Immature natural killer cell (primary cell): ENCODE measurements around the gene FARP1. TPM values are rescaled to one million over a fixed set of nuclear protein-coding genes. Genes with fewer than 3 reads are reported as not detected.

Experiments
- DNase-seq, 3 donors: peaks; one replicate each; pipeline ENCODE4 v3.0.0; 2022; ENCODE audit warnings: mixed read lengths in 1 of 3
- H3K27ac Mint-ChIP-seq, 6 donors: one replicate each; pipeline ENCODE4 v1.8.0; 2020; ENCODE audit warnings: mixed read lengths in 6 of 6, mild to moderate bottlenecking in 5 of 6, inconsistent platforms in 4 of 6, moderate library complexity in 3 of 6
- H3K27me3 Mint-ChIP-seq, 3 donors: one replicate each; pipeline ENCODE4 v1.8.0; 2020 to 2021; ENCODE audit warnings: low read depth in 3 of 3, mild to moderate bottlenecking in 3 of 3, mixed read lengths in 3 of 3, moderate library complexity in 3 of 3, inconsistent platforms in 1 of 3
- H3K36me3 Mint-ChIP-seq, 3 donors: one replicate each; pipeline ENCODE4 v1.8.0; 2020; ENCODE audit warnings: mixed read lengths in 3 of 3, inconsistent platforms in 2 of 3, mild to moderate bottlenecking in 2 of 3
- H3K4me1 Mint-ChIP-seq, 2 donors: one replicate each; pipeline ENCODE4 v1.8.0; 2020; ENCODE audit warnings: inconsistent platforms in 2 of 2, mild to moderate bottlenecking in 2 of 2, mixed read lengths in 2 of 2, moderate library complexity in 1 of 2
- H3K4me3 Mint-ChIP-seq, 5 donors: one replicate each; pipeline ENCODE4 v1.8.0; 2020; ENCODE audit warnings: mild to moderate bottlenecking in 5 of 5, mixed read lengths in 5 of 5, inconsistent platforms in 3 of 5, moderate library complexity in 3 of 5
- H3K9me3 Mint-ChIP-seq, 6 donors: one replicate each; pipeline ENCODE4 v1.8.0; 2020; ENCODE audit warnings: mild to moderate bottlenecking in 6 of 6, mixed read lengths in 6 of 6, inconsistent platforms in 4 of 6, moderate library complexity in 3 of 6
- polyA plus RNA-seq, 3 donors: library from polyadenylated mRNA; unstranded; fragments of 300-500 nt; fragmentation: Illumina TruSeq; gene quantifications; one replicate each; pipeline ENCODE4 v1.2.3, GENCODE V29; 2021

FARP1 gene
- polyA plus RNA-seq, 3 donors from 2014 or later, result 0.09 to 0.72 (median 0.22) TPM

DNA sequence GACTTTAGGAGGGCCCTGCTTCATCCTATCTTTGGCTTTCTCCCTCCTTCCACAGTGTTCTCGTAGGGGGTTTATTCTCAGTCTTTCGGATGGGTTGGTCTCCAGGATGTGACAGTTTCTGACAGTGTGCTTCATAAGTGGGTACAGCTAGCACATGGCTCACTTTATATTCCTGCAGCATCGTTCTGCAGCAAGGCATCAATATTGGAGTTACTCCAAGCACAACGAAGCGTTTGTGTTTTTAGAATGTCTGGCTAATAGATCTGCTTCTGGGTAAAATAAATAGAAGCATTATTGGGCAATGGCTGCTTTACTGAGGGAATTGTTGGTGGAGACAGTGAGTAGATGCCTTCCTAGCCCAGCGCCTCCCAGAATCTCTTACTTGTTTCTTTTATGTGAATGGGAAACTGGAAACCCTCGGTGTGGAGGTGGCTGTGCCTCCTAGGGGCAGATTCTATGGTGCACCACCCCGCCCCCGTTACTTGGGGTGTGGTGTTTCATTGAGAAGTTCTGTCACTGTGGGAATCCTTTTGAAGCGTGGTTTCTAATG, 2.0 kb downstream of the FARP1 start:
- DNase-seq, result no peak
- peaks cover 6 to 35% (median 8%) of the 10 kb centered on the region in 3 donors for H3K27me3 Mint-ChIP-seq
- peaks cover 5 to 14% of the 10 kb centered on the region in 2 donors for H3K4me1 Mint-ChIP-seq
- no peak overlapping the region for H3K27ac Mint-ChIP-seq
- no peaks in the 10 kb centered on the region for H3K36me3 Mint-ChIP-seq
- H3K9me3 Mint-ChIP-seq, result peaks cover 0 to 1% (median 0%) of the 10 kb centered on the region in 6 donors
- peak overlapping the region; percentile 8 to 75 (median 69) for H3K4me3 Mint-ChIP-seq

GRCh38 chr13:98147521-98147920, 4.6 kb downstream of the FARP1 start:
- Mint-ChIP-seq H3K27ac (no peak overlapping the region), H3K9me3 (peaks cover 0 to 1% (median 0%) of the 10 kb centered on the region in 6 donors), H3K27me3 (peaks cover 3 to 35% (median 8%) of the 10 kb centered on the region in 3 donors), H3K4me1 (peaks cover 0 to 11% of the 10 kb centered on the region in 2 donors), H3K4me3 (no peak overlapping the region), H3K36me3 (no peaks in the 10 kb centered on the region)
- DNase-seq, result no peak

DNA sequence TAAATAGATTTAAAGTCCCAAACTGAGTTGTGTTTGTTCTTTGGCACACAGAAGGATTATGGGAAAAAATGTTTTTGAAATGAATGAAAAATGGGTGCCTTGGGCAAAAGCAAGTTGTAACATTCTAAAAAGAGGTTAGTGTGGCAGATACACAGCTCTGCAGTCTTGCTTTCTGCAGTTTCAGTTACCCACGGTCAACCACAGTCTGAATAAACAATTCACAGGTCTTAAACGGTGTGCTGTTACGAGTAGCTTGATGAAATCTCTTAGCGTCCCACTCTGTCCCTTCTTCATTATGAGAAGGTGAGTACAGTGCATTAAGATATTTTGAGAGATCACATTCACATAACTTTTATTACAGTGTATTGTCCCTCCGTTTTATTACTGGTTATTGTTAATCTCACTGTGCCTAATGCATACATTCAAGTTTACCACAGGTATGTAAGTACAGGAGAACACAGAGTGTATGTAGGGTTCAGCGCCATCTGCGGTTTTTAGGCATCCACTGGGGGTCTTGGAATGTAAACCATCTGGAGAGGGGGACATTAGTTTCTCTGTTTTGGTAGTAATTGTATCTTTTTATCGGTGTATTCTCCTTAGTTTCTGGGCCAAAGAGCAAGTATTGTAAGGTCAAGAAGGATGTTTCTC, 8.1 kb downstream of the FARP1 start:
- Mint-ChIP-seq H3K36me3 (no peaks in the 10 kb centered on the region), H3K4me3 (no peak overlapping the region), H3K27me3 (peaks cover 1 to 15% (median 5%) of the 10 kb centered on the region in 3 donors), H3K9me3 (peaks cover 0 to 1% (median 0%) of the 10 kb centered on the region in 6 donors), H3K27ac (no peak overlapping the region), H3K4me1 (no peaks in the 10 kb centered on the region)
- no peak for DNase-seq

- peaks cover 0 to 6% (median 0%) of the 10 kb centered on the region in 6 donors for H3K9me3 Mint-ChIP-seq
- H3K27me3 Mint-ChIP-seq, result peaks cover 0 to 5% (median 5%) of the 10 kb centered on the region in 3 donors
- H3K27ac Mint-ChIP-seq, result no peak overlapping the region
- H3K36me3 Mint-ChIP-seq, result no peaks in the 10 kb centered on the region
- DNase-seq, result no peak
- H3K4me1 Mint-ChIP-seq, result no peaks in the 10 kb centered on the region
- no peak overlapping the region for H3K4me3 Mint-ChIP-seq
Measured at GRCh38 chr13:98155475-98156109, 12.7 kb downstream of the FARP1 start.

DNA sequence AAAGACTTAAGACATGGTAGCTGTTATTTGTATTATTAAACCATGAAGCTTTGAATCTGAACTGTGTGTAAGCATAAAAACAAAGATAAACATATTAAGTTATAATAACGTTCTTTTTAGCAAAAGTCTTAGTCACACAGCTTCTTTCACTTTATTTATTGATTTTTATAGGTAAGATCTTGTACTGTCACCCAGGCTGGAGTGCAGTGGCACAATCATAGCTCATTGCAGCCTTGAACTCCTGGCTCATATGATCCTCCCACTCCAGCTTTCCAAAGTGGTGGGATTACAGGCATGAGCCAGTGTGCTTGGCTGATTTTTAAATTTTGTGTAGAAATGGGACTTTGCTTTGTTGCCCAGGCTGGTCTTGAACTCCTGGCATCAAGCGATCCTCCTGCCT, 13.4 kb downstream of the FARP1 start:
- H3K36me3 Mint-ChIP-seq, result no peaks in the 10 kb centered on the region
- no peak overlapping the region for H3K4me3 Mint-ChIP-seq
- H3K27ac Mint-ChIP-seq, result no peak overlapping the region
- H3K27me3 Mint-ChIP-seq, result peaks cover 0 to 4% (median 2%) of the 10 kb centered on the region in 3 donors
- H3K4me1 Mint-ChIP-seq, result no peaks in the 10 kb centered on the region
- no peak for DNase-seq
- peaks cover 0 to 6% (median 0%) of the 10 kb centered on the region in 6 donors for H3K9me3 Mint-ChIP-seq

DNA sequence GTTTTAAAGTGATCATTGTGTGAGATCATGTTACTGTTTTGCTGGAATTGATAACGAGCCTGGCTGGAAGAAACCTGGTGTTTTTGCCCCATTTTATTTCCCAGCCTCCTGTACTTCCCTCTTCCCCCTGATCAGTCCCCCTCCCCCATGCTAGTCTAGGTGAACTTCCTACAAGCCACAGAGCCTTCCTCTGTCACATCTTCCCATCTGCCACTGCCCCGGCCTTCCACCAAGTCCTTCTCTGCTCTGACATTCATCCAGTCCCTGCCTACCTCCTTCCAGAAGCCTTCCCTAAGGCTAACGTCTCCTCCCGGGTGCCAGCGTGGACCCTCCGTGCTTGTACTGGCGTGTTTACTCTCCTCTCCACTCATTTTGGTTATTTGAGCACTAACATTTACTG, 14.3 kb downstream of the FARP1 start:
- Mint-ChIP-seq H3K27ac (no peak overlapping the region), H3K9me3 (peaks cover 0 to 6% (median 0%) of the 10 kb centered on the region in 6 donors), H3K36me3 (no peaks in the 10 kb centered on the region), H3K4me1 (no peaks in the 10 kb centered on the region), H3K4me3 (no peak overlapping the region), H3K27me3 (peaks cover 0 to 5% (median 0%) of the 10 kb centered on the region in 3 donors)
- DNase-seq, result no peak

DNA sequence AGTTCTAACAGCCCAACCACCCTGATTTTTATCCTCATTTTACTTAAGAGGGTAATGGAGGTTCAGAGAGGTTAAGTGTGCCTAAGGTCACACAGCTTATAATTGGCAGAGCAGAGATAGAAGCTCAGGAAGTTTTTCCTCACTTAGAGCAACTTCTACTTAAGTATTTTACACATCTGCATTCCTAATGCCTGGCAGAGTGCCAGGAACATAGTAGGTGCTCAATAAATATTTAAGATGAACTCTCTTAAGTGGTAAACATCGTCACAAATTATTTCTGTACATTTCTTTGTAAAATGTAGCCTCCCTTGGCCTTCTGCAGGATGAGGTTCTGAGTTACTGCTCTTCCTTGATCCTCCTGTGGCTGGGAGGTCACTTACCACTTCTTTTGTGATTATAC, 14.7 kb downstream of the FARP1 start:
- no peak overlapping the region for H3K4me3 Mint-ChIP-seq
- no peak overlapping the region for H3K27ac Mint-ChIP-seq
- H3K36me3 Mint-ChIP-seq, result no peaks in the 10 kb centered on the region
- H3K4me1 Mint-ChIP-seq, result no peaks in the 10 kb centered on the region
- H3K9me3 Mint-ChIP-seq, result peaks cover 0 to 6% (median 0%) of the 10 kb centered on the region in 6 donors
- peaks cover 0 to 3% (median 0%) of the 10 kb centered on the region in 3 donors for H3K27me3 Mint-ChIP-seq
- no peak for DNase-seq

- no peaks in the 10 kb centered on the region for H3K4me1 Mint-ChIP-seq
- H3K27me3 Mint-ChIP-seq, result peaks cover 0 to 3% (median 2%) of the 10 kb centered on the region in 3 donors
- peaks cover 0 to 6% (median 0%) of the 10 kb centered on the region in 6 donors for H3K9me3 Mint-ChIP-seq
- H3K4me3 Mint-ChIP-seq, result no peak overlapping the region
- DNase-seq, result no peak
- no peak overlapping the region for H3K27ac Mint-ChIP-seq
- H3K36me3 Mint-ChIP-seq, result no peaks in the 10 kb centered on the region
Measured at GRCh38 chr13:98158172-98158899, 15.4 kb downstream of the FARP1 start.

GRCh38 chr13:98162935-98163334, 20.0 kb downstream of the FARP1 start:
- Mint-ChIP-seq H3K9me3 (peaks cover 0 to 4% (median 0%) of the 10 kb centered on the region in 6 donors), H3K4me3 (no peak overlapping the region), H3K27me3 (peaks cover 0 to 3% (median 2%) of the 10 kb centered on the region in 3 donors), H3K36me3 (no peaks in the 10 kb centered on the region), H3K4me1 (no peaks in the 10 kb centered on the region), H3K27ac (no peak overlapping the region)
- DNase-seq, result no peak

GRCh38 chr13:98169331-98169730, 26.4 kb downstream of the FARP1 start:
- Mint-ChIP-seq H3K4me3 (no peak overlapping the region), H3K4me1 (no peaks in the 10 kb centered on the region), H3K36me3 (no peaks in the 10 kb centered on the region), H3K27me3 (peaks cover 0 to 2% (median 0%) of the 10 kb centered on the region in 3 donors), H3K9me3 (no peaks in the 10 kb centered on the region), H3K27ac (no peak overlapping the region)
- DNase-seq, result no peak

DNA sequence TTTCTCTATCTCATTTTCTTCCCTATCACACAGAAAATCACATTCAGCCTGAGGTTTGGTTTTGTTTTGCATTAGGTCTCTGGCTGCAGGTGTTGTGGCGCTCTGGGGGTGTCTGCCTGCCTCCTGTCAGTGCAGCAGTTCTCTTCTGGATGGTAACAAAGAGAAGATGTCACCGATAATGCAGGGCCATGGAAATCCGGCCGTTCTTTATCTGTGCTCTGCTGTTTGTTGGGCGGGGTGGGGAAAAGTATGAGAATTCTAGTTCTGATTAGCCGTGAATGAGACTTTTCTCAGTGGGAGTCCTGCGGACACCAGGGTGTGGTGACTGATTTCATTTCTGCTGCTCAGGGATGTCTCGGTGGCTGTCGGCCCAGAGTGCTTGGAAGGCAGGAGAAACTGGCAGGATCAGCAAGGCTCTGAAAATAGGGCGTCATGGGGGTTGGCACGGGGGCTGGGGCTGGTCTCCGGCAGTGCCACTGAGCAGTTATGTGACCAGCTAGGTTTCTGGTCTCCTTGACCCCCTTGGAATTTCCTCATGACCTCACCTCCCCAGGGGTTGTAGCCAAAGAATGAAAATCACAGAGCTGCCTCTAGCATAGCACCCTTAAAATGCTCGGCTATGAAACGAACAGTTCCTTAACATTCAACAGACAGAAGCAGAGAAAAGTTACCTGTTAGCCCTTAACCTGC, 29.2 kb downstream of the FARP1 start:
- Mint-ChIP-seq H3K36me3 (no peaks in the 10 kb centered on the region), H3K4me3 (no peak overlapping the region), H3K27me3 (peaks cover 0 to 2% (median 1%) of the 10 kb centered on the region in 3 donors), H3K9me3 (no peaks in the 10 kb centered on the region), H3K27ac (no peak overlapping the region), H3K4me1 (no peaks in the 10 kb centered on the region)
- no peak for DNase-seq

DNA sequence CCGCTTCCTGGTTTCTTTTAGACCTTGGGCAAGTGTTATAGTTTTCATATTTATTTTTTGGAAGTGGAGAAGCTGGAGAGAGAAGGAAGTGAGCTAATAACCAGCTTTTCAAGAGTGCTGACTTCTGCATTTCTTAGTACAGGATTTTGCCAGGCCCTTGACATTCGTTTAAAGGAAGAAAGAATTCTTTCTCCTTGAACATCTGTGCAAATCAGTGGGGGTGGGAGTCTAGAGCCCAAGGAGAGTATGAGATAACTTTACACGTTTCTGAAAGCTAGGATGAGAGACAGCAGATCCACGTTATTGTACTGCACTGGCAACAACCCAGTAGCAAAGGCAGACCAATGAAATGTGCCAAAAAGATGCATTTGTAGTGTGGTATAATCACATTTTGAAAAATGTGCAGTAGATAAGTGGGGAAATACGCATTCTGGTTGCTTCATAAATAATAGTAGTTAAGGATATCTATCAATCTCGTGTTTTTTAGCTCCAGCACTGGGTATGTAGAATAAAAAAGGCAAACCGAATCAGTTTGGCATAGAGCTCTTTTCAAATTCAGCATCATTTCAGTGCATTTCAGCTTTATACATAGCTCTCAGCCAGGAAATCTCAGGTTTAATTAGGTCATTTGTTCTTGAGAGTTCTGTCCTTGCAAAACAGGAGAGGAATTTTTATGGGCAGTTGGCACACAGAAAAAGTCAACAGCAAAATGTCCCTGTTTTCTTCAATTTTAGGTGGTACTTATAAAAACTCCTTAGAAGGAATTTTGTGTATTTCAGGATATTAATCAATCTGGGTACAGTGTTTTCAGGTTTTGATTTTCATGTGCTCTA, 29.9 kb downstream of the FARP1 start:
- peaks cover 0 to 2% (median 1%) of the 10 kb centered on the region in 3 donors for H3K27me3 Mint-ChIP-seq
- no peak for DNase-seq
- no peak overlapping the region for H3K4me3 Mint-ChIP-seq
- no peaks in the 10 kb centered on the region for H3K9me3 Mint-ChIP-seq
- H3K36me3 Mint-ChIP-seq, result no peaks in the 10 kb centered on the region
- no peak overlapping the region for H3K27ac Mint-ChIP-seq
- H3K4me1 Mint-ChIP-seq, result no peaks in the 10 kb centered on the region
